ENCODE results near the gene HEMGN.

GRCh38 chr9:97880336-97880735 lies 57.6 kb downstream of the HEMGN start:
- no peak for TF ChIP-seq CTCF (IDR thresholded peaks at IDR 0.05)
- no peak for TF ChIP-seq POLR2A (IDR thresholded peaks at IDR 0.05)
